Mucosa of stomach (tissue), 1 donor: Measurements from ENCODE around the gene MSMO1.
A peak's percentile ranks its signal among the peaks of the same experiment; 100 is the strongest.

Experiments
- H3K27me3 ChIP-seq: one replicate; pipeline ENCODE4 v1.7.0; 2013; ENCODE audit warnings: mild to moderate bottlenecking, low read length; ENCODE audit not compliant: control insufficient read depth, insufficient read depth
- H3K36me3 ChIP-seq: one replicate; pipeline ENCODE4 v1.7.0; 2013; ENCODE audit warnings: low read length; ENCODE audit not compliant: control insufficient read depth, insufficient read depth
- H3K4me1 ChIP-seq: one replicate; pipeline ENCODE4 v1.7.0; 2013; ENCODE audit warnings: mild to moderate bottlenecking, low read length; ENCODE audit not compliant: control insufficient read depth, insufficient read depth
- H3K4me3 ChIP-seq: one replicate; pipeline ENCODE4 v1.7.0; 2013; ENCODE audit warnings: low read length
- H3K9ac ChIP-seq: one replicate; pipeline ENCODE4 v1.7.0; 2013; ENCODE audit warnings: mild to moderate bottlenecking, low read length, moderate library complexity
- H3K9me3 ChIP-seq: one replicate; pipeline ENCODE4 v1.7.0; 2013; ENCODE audit warnings: mild to moderate bottlenecking, low read length, moderate library complexity; ENCODE audit not compliant: control insufficient read depth
- donor health status: Pancreatic carcinoma.

Gene MSMO1

DNA sequence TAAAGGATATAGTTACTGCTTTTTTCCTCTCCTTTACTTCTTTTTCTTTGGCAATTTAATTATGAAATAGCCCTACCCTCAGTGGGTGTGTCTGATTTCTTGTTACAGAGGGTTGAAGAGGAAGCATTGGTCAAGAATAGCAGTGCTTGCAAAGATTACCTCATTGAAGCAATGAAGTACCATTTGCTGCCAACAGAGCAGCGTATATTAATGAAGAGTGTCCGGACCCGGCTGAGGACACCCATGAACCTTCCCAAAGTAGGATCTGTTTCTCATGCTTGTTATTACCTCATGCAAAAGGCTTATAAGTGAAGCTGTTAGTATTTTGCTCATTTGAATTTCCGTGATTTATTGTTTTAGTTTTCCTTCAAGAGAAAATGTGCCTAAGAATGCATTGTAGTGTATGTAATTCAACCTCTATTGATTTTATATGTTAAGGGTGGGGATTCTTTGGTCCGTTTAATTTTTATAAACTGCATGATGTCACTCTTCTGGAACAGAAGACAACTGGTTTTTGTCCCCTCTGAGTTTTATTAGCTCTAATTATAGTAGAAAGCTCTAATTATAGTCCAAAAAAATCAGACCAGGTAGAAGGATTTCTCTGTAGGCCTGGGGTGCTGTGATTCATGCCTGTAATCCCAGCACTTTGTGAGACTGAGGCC, 27.9 kb upstream of the MSMO1 start:
- H3K9ac ChIP-seq, result no peak overlapping the region
- H3K36me3 ChIP-seq, result no peaks in the 10 kb centered on the region
- no peak overlapping the region for H3K4me3 ChIP-seq
- no peaks in the 10 kb centered on the region for H3K27me3 ChIP-seq
- no peaks in the 10 kb centered on the region for H3K4me1 ChIP-seq
- no peaks in the 10 kb centered on the region for H3K9me3 ChIP-seq

DNA sequence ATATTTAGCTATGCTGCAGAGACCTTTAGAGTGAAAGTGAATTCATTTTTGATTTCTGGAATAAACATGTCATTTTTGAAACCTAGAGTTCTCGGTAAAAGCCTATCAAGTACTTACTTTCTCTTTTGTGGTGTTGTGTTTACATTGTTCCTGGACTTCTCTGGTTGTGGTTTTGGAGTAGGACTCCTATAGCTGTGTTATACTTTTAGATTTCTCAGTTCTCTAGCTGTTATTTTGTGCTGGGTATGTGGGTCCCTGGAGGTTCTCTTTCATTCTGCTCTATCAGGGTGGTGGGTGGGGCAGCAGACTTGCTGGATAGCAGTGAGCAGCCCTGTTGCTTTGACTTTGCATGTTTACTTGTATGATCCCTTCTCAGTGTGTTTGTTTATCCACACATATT, 25.6 kb upstream of the MSMO1 start:
- no peaks in the 10 kb centered on the region for H3K9me3 ChIP-seq
- no peaks in the 10 kb centered on the region for H3K4me1 ChIP-seq
- H3K27me3 ChIP-seq, result no peaks in the 10 kb centered on the region
- H3K9ac ChIP-seq, result peak overlapping the region; percentile 58
- H3K4me3 ChIP-seq, result no peak overlapping the region
- no peaks in the 10 kb centered on the region for H3K36me3 ChIP-seq

GRCh38 chr4:165302658-165303057, 24.8 kb upstream of the MSMO1 start:
- Histone ChIP-seq H3K9me3 (no peaks in the 10 kb centered on the region), H3K4me3 (no peak overlapping the region), H3K36me3 (no peaks in the 10 kb centered on the region), H3K9ac (no peak overlapping the region), H3K4me1 (no peaks in the 10 kb centered on the region), H3K27me3 (no peaks in the 10 kb centered on the region)

DNA sequence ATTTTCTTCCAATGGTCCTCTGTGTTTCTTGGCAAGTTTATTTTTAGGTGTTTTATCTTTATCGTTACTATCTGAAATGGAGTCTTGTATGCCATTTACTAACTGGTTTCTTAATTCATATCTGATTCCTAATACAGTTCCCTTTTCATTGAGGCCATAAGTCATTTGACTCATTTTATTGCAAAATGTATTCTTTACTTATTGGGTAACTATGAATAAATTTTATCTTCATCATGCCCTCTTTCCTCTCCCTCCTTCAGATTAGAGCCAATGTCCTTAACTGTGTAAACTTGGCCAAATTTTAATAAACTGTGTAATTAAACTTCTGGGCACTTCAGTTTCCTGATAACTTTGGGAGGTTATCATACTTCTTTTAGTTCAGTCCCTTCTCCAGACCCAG, 19.3 kb upstream of the MSMO1 start:
- Histone ChIP-seq H3K36me3 (no peaks in the 10 kb centered on the region), H3K27me3 (no peaks in the 10 kb centered on the region), H3K4me3 (no peak overlapping the region), H3K9ac (no peak overlapping the region), H3K9me3 (no peaks in the 10 kb centered on the region), H3K4me1 (no peaks in the 10 kb centered on the region)

GRCh38 chr4:165308606-165309005, 18.9 kb upstream of the MSMO1 start:
- Histone ChIP-seq H3K27me3 (no peaks in the 10 kb centered on the region), H3K4me3 (no peak overlapping the region), H3K9me3 (no peaks in the 10 kb centered on the region), H3K4me1 (no peaks in the 10 kb centered on the region), H3K9ac (no peak overlapping the region), H3K36me3 (no peaks in the 10 kb centered on the region)

GRCh38 chr4:165309456-165309855, 18.0 kb upstream of the MSMO1 start:
- H3K9me3 ChIP-seq, result no peaks in the 10 kb centered on the region
- H3K4me3 ChIP-seq, result no peak overlapping the region
- no peaks in the 10 kb centered on the region for H3K4me1 ChIP-seq
- no peaks in the 10 kb centered on the region for H3K27me3 ChIP-seq
- no peak overlapping the region for H3K9ac ChIP-seq
- H3K36me3 ChIP-seq, result no peaks in the 10 kb centered on the region

DNA sequence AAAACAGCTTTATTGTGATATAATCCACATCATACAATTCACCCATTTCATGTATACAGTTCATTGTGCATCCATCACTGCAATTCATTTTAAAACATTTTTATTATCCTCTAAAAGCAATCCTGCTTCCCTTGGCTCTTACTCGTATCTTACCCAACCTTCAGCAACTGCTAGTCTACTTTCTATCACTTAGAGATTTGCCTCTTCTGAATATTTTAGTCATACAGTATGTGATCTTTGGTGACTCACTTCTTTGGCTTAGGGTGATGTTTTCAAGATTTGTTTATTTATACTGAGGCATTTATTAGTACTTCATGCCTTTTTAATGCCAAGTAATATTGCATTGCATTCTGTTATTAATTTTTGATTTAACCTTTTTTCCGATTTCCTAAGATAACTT, 15.0 kb upstream of the MSMO1 start:
- no peaks in the 10 kb centered on the region for H3K9me3 ChIP-seq
- H3K36me3 ChIP-seq, result no peaks in the 10 kb centered on the region
- H3K9ac ChIP-seq, result no peak overlapping the region
- no peaks in the 10 kb centered on the region for H3K4me1 ChIP-seq
- no peak overlapping the region for H3K4me3 ChIP-seq
- H3K27me3 ChIP-seq, result no peaks in the 10 kb centered on the region

DNA sequence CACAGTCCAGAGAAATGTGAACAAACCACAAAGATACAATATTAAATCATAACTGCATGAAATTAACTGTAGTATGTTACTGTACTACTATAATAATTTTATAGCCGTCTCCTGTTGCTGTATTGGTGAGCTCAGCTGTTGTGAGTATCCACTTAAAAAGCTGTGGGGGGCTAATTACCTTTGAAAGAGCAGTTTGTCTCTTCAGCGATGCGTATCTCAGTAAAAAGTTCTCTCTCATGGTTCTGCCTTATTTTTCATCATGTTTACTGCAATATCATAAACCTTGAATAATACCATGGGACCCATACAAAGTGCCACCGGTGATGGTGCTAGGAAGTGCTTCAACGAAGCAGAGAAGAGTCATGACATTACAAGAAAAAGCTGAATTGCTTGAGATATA, 8.4 kb upstream of the MSMO1 start:
- Histone ChIP-seq H3K27me3 (no peaks in the 10 kb centered on the region), H3K9ac (no peak overlapping the region), H3K36me3 (no peaks in the 10 kb centered on the region), H3K4me1 (no peaks in the 10 kb centered on the region), H3K4me3 (no peak overlapping the region), H3K9me3 (no peaks in the 10 kb centered on the region)

- H3K27me3 ChIP-seq, result no peaks in the 10 kb centered on the region
- no peak overlapping the region for H3K9ac ChIP-seq
- no peaks in the 10 kb centered on the region for H3K9me3 ChIP-seq
- no peaks in the 10 kb centered on the region for H3K4me1 ChIP-seq
- no peaks in the 10 kb centered on the region for H3K36me3 ChIP-seq
- H3K4me3 ChIP-seq, result no peak overlapping the region
Observed at GRCh38 chr4:165319509-165319908, 8.0 kb upstream of the MSMO1 start.

GRCh38 chr4:165324236-165324917, 3.1 kb upstream of the MSMO1 start:
- Histone ChIP-seq H3K4me1 (peaks cover 13% of the 10 kb centered on the region), H3K36me3 (no peaks in the 10 kb centered on the region), H3K4me3 (no peak overlapping the region), H3K27me3 (no peaks in the 10 kb centered on the region), H3K9ac (no peak overlapping the region), H3K9me3 (no peaks in the 10 kb centered on the region)

- no peak overlapping the region for H3K4me3 ChIP-seq
- H3K9ac ChIP-seq, result no peak overlapping the region
- no peaks in the 10 kb centered on the region for H3K9me3 ChIP-seq
- H3K4me1 ChIP-seq, result peaks cover 16% of the 10 kb centered on the region
- no peaks in the 10 kb centered on the region for H3K27me3 ChIP-seq
- no peaks in the 10 kb centered on the region for H3K36me3 ChIP-seq
Observed at GRCh38 chr4:165324918-165325304, 2.6 kb upstream of the MSMO1 start.

DNA sequence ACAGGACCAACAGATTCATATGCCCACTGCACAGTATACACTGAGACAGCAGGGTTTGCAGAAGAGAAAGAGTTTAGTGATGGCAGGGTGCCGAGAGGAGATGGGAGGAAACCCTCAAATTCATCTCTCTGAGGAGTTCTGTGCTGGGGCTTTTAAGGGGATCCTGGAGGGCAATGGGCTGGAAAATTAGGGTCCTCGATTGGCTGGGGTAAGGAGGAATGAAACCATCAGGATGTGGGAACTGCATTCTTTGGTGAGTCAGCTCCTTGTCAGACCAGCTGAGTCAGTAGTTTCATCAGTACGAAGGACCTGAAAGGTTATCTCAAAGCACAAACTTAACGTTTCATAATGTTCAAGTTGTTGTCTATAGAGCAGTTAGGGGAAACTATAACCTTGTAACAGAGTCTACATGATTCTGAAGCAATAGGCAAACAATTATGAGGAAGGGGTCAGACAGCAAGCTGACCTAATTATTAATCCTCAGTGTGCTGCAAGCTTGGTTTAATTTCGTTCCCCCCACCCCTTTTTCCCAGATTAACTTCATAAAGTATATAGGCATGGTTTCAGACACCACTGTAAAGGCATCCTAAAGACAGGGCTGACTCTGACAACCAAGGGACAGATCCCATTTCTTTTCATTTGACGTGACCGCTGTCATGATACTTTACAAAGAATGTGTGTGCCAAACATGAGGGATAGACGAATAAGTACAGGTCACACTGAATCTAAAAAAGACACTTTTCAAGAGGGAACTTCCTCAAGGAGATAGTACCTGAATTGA, 1.5 kb upstream of the MSMO1 start:
- no peak overlapping the region for H3K4me3 ChIP-seq
- H3K4me1 ChIP-seq, result peaks cover 16% of the 10 kb centered on the region
- no peaks in the 10 kb centered on the region for H3K9me3 ChIP-seq
- no peaks in the 10 kb centered on the region for H3K27me3 ChIP-seq
- H3K36me3 ChIP-seq, result no peaks in the 10 kb centered on the region
- no peak overlapping the region for H3K9ac ChIP-seq
